Left hindlimb (tissue), 1 donor: ENCODE data around the gene RYR2.

Experiments
- DNase-seq: peaks from one replicate; pipeline ENCODE4 v3.0.0-alpha.2; 2018

Gene RYR2

DNA sequence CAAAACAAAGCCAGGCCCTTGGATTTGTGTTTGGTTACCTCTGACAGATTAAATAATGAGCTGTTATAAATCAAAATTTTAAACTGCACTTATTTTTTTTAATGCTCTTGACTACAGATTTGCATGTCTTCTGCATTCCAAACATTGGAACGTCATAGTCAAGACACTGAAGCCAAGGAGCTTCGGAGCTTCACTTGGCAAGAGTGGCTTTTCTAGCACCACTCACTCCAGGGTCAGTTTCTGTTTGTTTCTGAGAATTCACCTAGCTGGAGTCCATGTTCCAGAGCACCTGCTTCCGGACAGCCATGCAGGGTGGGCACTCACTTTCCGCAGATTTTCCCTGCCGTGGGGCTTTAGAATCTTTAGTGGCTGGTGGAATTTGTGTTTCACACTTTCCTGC, 645.8 kb downstream of the RYR2 start:
- DNase-seq, result peak; percentile 36

- DNase-seq, result no peak
Measured at GRCh38 chr1:237690656-237691055, 648.7 kb downstream of the RYR2 start.

DNA sequence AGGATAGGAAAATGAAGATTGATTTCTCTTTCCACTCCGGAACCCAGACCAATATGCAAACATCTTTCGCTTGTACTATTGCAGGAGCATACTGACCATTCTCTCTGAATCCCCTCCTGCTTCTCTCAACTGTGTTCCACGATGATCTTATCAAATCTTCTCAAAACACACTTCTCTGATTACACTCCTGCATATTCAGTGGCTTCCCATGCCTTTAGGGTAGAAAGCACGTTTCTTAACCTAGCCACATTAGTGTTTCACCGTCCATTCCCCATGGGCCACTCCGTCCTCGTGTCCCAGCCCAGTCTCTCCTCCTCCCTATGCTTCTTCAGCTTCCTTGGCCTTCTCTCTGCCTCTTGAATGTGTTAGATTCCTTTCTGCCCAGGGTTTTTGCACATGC, 650.3 kb downstream of the RYR2 start:
- no peak for DNase-seq

DNA sequence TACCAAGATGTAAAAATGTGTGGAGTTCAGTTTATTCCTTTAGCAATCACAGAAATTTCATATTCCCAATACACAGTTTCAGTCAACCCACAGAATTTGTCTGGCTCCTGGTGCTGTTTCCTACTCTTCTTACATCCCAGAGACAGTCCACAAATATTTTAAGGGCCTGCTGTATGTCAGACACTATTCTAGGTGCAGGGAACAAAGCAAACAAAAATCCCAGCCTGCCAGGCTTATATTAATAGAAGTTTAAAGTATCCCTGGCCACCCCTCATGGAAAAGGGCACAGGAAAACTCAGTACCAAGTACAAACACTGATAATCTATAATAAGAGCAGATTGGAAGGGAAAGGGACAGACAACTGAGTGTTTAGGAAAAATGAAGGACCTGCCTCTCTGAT, 653.9 kb downstream of the RYR2 start:
- DNase-seq, result no peak

DNA sequence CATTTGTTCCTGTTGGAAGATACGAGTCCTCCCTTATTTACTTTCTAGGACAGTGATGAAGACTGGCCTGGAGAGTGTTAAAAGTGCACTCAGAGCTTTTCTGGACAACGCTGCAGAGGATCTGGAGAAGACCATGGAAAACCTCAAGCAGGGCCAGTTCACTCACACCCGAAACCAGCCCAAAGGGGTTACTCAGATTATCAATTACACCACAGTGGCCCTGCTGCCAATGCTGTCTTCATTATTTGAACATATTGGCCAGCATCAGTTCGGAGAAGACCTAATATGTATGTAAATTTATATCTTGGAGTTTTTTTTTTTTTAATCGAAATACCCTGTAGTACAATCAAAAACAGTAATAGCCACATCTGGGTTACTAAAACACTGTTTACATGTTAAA, 658.2 kb downstream of the RYR2 start:
- no peak for DNase-seq

DNA sequence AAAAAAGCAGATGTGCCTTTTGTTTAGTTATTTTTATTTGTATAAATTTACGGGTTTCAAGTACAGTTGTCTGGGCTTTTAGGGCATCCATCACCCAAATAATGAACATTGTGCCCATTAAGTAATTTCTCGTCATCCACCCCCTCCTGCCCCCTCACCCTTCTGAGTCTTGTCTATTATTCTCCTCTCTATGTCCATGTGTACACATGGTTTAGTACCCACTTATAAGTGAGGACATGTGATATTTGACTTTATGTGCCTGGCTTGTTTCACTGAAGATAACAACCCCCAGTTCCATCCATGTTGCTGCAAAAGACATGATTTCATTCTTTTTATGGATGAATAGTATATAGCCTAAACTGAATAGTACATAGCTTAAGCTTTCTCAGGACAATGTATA, 659.5 kb downstream of the RYR2 start:
- no peak for DNase-seq

DNA sequence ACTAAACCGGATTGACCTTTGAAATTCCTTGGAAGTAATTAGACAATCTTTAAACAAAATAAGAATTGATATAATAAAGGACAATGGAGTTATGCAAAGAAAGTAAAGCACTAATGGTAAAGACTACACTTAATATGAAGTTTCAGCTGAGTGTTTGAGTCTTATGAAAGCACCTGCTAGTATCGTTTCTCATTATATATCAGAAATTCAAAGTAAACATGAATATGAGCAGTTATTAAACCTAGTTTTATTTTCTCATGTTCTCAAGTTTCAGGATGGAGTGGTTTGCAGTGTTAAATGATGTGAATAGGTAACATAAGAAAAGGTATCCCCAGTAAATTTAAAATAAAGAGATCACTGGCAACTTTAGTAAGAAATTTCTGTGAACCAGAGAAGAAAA, 660.2 kb downstream of the RYR2 start:
- DNase-seq, result no peak

GRCh38 chr1:237705462-237705861, 663.5 kb downstream of the RYR2 start:
- DNase-seq, result no peak

DNA sequence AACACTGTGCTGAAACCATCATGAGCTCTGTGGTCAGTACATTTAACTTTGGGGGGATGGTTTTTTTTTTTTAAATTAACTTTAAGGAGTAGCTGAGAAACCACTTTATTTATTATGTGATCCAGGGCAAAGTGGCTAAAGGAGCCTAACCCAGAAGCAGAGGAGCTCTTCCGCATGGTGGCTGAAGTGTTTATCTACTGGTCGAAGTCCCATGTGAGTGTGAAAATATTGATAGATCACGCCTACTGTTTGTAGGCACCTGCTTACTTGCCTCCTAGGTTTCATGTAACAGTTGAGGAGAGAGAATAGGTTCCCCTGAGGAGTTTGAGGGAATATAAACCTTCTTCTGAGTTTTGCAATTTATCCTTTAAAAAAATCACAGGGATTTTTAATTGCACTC, 667.4 kb downstream of the RYR2 start:
- DNase-seq, result no peak

DNA sequence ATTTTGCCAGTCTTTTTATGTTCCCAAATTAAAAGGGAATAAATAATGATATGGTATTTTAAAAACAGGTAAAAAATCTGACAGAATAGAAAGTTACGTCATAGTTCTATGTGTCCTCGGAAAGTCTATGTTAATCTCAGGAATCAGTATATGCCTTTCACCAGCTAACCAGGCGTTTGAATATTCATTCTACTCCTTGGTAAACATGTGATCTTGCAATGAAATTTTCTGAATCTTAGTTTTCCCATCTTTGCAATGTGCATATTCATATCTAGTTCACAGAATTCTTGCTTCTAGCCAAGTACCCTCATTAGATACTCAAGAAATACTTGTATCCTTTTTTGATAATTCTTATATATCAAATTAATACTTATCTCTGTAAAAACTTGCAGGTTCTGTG, 669.3 kb downstream of the RYR2 start:
- no peak for DNase-seq

GRCh38 chr1:237712082-237712481, 670.1 kb downstream of the RYR2 start:
- DNase-seq, result no peak

DNA sequence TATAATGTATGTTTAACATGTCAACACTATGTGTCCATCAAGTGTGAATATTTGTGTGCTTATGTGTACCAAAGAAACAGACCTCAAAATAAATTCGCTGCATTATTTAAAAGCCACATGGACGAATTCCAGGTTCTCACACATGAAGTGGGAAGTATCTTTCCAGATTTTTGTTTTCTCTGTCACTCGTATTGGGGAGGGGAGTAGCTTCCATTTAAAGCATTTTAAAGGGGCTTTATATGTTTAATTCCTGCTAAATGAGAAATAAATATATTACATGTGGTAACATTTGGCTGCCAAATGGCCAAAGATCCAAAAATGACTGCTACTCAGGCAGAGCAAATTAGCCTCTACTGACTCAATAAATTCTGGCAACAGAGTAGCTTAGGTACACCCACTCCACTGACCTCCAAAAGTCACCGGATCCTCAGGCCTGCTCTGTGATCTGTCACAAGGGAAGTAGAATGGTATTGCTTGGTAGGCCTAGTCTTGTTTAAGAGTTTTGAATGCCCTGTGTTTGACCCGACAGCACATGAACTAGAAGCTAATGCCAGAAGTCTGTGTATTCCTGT, 670.7 kb downstream of the RYR2 start:
- peak; percentile 19 for DNase-seq

DNA sequence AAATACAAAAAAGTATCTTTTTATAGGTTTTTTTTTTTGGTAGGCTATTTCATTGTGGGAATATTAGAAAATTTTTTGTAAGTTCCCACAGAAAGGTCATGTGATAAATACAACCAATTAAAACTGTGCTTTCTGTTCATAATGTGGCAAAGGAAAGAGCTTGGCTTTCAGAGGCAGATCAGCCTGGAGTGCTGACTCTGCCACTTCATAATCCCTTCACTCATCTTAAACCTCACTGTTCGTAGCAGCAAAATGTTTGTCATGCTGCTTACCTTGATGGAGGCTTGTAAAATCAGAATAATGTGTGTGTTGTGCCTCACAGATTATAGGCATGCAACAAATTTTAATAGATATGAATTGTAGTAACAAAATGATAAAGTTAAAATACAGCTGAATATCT, 671.9 kb downstream of the RYR2 start:
- no peak for DNase-seq

DNA sequence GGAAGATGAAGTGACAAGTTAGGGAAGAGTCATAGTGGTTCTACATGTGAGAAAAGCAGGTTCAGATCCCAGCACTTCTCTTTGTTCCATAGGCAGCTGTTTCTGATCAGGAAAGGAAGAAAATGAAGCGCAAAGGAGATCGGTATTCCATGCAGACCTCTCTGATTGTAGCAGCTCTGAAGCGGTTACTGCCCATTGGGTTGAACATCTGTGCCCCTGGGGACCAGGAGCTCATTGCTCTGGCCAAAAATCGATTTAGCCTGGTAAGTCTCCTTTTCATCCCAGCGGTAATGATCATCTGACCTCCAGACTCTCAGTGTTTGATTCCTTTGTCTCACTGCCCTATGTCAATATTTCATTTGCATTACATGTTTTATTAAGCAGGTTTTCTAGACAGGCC, 675.1 kb downstream of the RYR2 start:
- DNase-seq, result no peak

- DNase-seq, result no peak
Measured at GRCh38 chr1:237730826-237731350, 688.9 kb downstream of the RYR2 start.

DNA sequence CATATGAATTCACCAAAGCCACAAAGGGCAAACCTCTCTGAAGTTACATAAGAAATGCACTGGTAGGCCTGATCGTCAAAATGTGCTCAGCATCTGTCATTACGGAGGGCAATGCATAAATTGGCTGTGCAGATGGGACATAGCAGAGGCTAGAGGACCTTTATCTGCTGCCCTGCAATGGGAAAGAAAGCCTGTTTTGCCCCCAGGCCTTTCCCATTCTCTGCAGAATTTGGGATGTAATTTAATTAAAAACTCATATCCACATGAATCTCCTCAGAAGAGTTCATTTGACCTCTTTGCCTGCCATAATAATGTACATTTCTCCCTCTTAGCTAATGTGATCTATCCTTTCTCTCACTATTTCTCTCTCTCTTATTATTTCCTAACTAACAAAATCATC, 690.7 kb downstream of the RYR2 start:
- no peak for DNase-seq

GRCh38 chr1:237736372-237737029, 694.5 kb downstream of the RYR2 start:
- DNase-seq, result no peak

GRCh38 chr1:237737448-237737847, 695.5 kb downstream of the RYR2 start:
- DNase-seq, result no peak

DNA sequence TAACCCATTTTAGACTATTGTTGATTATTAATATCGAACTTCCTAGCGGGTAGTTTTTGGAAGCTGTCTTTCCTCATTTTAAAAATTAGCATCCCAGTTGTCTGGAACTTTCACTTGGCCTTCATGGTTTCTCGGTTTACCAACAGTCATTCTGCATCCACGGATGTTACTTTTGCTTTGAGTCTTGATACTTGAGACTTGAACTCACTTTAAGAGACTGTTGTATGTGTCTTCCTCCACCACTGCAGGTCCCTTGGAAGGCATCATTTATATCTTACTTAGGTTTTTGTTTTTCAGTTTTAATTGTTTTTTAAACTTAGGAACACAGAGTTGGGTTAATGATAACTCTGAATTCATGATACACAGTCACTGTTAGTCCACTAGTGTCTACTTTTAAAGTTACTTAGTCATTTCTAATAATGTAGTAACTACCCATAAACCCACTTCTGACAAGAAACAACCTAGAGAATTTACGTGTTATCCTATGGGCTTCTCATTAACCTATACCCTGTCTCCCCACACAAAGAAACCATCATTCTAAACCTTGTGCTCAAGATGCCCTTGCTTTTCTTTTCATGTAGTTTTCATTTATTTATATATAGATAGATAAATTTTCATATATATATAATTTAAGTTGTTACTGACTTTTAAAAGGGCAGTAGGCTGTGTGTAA, 696.1 kb downstream of the RYR2 start:
- DNase-seq, result no peak

DNA sequence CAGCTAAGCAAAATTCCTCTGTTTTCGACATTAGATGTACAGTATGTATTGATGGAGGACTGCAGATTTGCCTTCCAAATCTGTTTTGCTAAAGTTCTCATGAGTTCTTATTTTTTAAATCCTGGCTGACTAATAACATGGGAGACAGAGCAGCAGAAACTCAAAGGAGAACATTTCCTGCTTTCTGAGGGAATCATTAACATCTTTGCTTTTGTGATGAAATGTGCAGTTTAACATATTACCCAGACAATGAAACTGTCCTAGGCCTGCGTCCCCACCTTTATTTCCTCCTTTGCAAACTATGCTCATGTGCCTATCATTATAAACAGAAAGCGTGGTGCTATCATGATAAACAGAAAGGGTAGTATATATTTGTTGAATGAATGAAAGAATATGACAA, 698.9 kb downstream of the RYR2 start:
- no peak for DNase-seq

GRCh38 chr1:237745545-237745944, 703.6 kb downstream of the RYR2 start:
- DNase-seq, result no peak

DNA sequence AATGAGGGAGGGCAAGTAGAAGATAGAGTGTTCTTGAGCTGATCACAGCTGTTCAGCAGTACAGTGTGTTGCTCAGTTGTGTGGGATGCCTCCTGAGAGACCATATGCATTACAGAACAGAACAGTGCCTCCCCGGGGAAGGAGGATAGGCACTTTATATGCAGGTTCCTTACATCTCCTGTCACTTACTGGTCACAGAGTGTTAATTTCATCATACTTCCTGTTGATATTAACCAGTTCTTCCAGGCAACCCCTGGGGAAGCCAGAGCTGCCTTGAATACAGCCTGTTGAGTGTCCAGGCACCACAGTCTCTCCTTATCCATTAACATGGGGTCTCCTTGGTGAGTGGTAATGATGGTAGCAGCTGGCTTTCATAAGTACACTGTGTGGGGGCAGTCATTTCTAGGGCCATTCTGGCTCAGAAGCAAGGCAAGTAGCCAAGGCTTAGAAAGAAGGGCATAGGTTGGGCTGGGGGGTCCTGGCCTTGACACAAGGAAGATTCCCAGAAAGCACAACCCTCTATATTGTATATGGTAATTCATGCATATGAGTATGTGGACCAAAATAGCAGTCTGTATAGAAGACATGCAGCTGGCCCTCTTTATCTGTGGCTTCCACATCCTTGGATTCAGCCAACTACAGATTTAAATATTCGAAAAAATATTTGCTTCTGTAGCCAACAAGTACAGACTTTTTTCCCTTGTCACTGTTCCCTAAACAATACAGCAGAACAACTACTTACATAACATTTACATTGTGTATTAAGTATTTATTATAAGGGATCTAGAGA, 706.4 kb downstream of the RYR2 start:
- DNase-seq, result no peak

GRCh38 chr1:237749122-237749521, 707.1 kb downstream of the RYR2 start:
- DNase-seq, result no peak

DNA sequence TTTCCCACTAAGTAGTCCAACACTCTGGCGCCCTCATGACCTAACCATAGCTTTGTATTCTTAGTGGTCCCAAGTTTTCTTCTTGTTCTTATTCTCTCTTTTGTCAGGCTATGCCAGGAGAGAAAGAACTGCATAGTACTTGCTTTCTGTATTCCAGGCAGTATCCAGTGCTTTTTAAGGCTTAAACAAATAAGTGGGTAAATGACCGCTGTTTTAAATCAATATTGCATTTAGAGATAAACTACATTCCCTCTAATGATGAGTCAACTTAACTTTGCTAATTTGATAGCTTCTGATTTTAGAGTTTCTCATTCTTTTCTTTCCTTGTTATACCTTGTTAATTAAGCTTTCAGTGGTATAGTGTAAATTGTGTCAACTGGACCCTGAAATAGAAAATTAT, 709.1 kb downstream of the RYR2 start:
- no peak for DNase-seq
